B cell (primary cell): Measurements from ENCODE around the gene NUFIP1. TPM values are rescaled to one million over a fixed set of nuclear protein-coding genes. Genes with fewer than 3 reads are reported as not detected.

Experiments
- ATAC-seq: fragments of 200-7000 bp; cut with Tn5 transposase; one replicate; pipeline ENCODE4 v1.10.0; 2021; ENCODE audit warnings: low read depth, mild to moderate bottlenecking, moderate number of reproducible peaks, moderate library complexity
- CTCF ChIA-PET: fragments of 350-600 bp; sonication (Branson Sonifier 250); formaldehyde crosslinking; loops from one replicate; lab custom pipeline; 2021; ENCODE audit warnings: antibody characterized with exemption, inconsistent platforms; lab: Charles Lee
- POLR2A ChIA-PET: fragments of 350-600 bp; sonication (Branson Sonifier 250); formaldehyde crosslinking; loops from one replicate; lab custom pipeline; 2021; ENCODE audit warnings: antibody characterized with exemption; lab: Charles Lee
- DNase-seq: peaks from one replicate; pipeline ENCODE4 v3.0.0; 2013
- H2AFZ ChIP-seq: 2 replicates; pipeline ENCODE4 v1.6.1; 2012; ENCODE audit warnings: mild to moderate bottlenecking, low read depth, low read length; ENCODE audit not compliant: insufficient read depth, poor library complexity, severe bottlenecking
- H3K27ac ChIP-seq, 2 donors: 1 replicate in 1 of 2; 2 replicates in 1 of 2; pipeline ENCODE4 v1.5.1; 2012 to 2013; ENCODE audit warnings: low read length in 2 of 2, mild to moderate bottlenecking in 2 of 2, moderate library complexity in 1 of 2
- H3K27me3 ChIP-seq, 4 experiments: fragments of 200-600 bp in 1 of 4; sonication (generic) in 1 of 4; replicated peaks in 1 of 4; 1 replicate in 2 of 4; 2 replicates in 2 of 4; pipeline versions ENCODE4 v1.6.1 to v1.7.0; 2013 to 2016; ENCODE audit warnings: low read length in 3 of 4, mild to moderate bottlenecking in 2 of 4, mixed read lengths in 1 of 4, moderate library complexity in 1 of 4; ENCODE audit not compliant: insufficient read depth in 4 of 4, control insufficient read depth in 3 of 4; ENCODE audit errors: control extremely low read depth in 1 of 4
- H3K36me3 ChIP-seq, 2 experiments: replicated peaks in 1 of 2; 1 replicate in 1 of 2; 2 replicates in 1 of 2; pipeline versions ENCODE4 v1.6.1 to v1.7.1; 2013; ENCODE audit warnings: low read length in 1 of 2; ENCODE audit not compliant: insufficient read depth in 2 of 2, control insufficient read depth in 1 of 2; ENCODE audit errors: control extremely low read depth in 1 of 2, extremely low read depth in 1 of 2
- H3K4me1 ChIP-seq, 2 donors: fragments of 200-600 bp in 1 of 2; sonication (generic) in 1 of 2; 1 replicate in 1 of 2; 2 replicates in 1 of 2; pipeline versions ENCODE4 v1.5.1 to v1.6.1; 2013 to 2017; ENCODE audit warnings: low read length in 2 of 2; ENCODE audit not compliant: control insufficient read depth in 2 of 2, insufficient read depth in 2 of 2
- H3K4me2 ChIP-seq: replicated peaks from 2 replicates; pipeline ENCODE3; 2012; ENCODE audit warnings: mild to moderate bottlenecking, low read depth, low read length; ENCODE audit not compliant: poor library complexity, severe bottlenecking
- H3K4me3 ChIP-seq, 5 experiments: fragments of 200-600 bp in 1 of 5; sonication (generic) in 1 of 5; 1 replicate in 3 of 5; 2 replicates in 2 of 5; pipeline versions ENCODE4 v1.5.1 to v1.7.0; 2011 to 2016; ENCODE audit warnings: low read length in 4 of 5, mild to moderate bottlenecking in 4 of 5, low read depth in 2 of 5, control low read depth in 1 of 5, moderate library complexity in 1 of 5; ENCODE audit not compliant: insufficient read depth in 1 of 5; ENCODE audit errors: control extremely low read depth in 1 of 5, extremely low read depth in 1 of 5
- H3K79me2 ChIP-seq: fragments of 200-600 bp; sonication (generic); one replicate; pipeline ENCODE4 v1.6.0; 2016; ENCODE audit warnings: low read length; ENCODE audit not compliant: control insufficient read depth, insufficient read depth
- H3K9ac ChIP-seq: fragments of 200-600 bp; sonication (generic); 2 replicates; pipeline ENCODE4 v1.6.1; 2017; ENCODE audit warnings: mild to moderate bottlenecking, low read length, moderate library complexity
- H3K9me3 ChIP-seq, 3 donors: one replicate each; pipeline versions ENCODE4 v1.6.1 to v1.7.1; 2013; ENCODE audit warnings: low read length in 2 of 3; ENCODE audit not compliant: control insufficient read depth in 2 of 3, insufficient read depth in 1 of 3; ENCODE audit errors: control extremely low read depth in 1 of 3
- H4K20me1 ChIP-seq: 2 replicates; pipeline ENCODE4 v1.6.0; 2012; ENCODE audit warnings: mild to moderate bottlenecking, low read length; ENCODE audit not compliant: insufficient read depth, control insufficient read depth, poor library complexity, severe bottlenecking
- H3K27ac Mint-ChIP-seq: one replicate; pipeline ENCODE4 v1.8.0; 2021; ENCODE audit warnings: mixed read lengths
- H3K27me3 Mint-ChIP-seq: one replicate; pipeline ENCODE4 v1.8.0; 2021; ENCODE audit warnings: mixed read lengths
- H3K4me1 Mint-ChIP-seq: one replicate; pipeline ENCODE4 v1.8.0; 2021; ENCODE audit warnings: mixed read lengths
- H3K4me3 Mint-ChIP-seq: one replicate; pipeline ENCODE4 v1.8.0; 2021; ENCODE audit warnings: mixed read lengths
- H3K9me3 Mint-ChIP-seq: one replicate; pipeline ENCODE4 v1.8.0; 2022; ENCODE audit warnings: mixed read lengths; ENCODE audit not compliant: insufficient read depth
- EZH2 ChIP-seq: IDR thresholded peaks from 2 replicates; pipeline ENCODE4 v1.6.1; 2012; ENCODE audit warnings: borderline replicate concordance, low read depth, mild to moderate bottlenecking, moderate library complexity, low read length; ENCODE audit not compliant: insufficient read depth, poor library complexity, severe bottlenecking
- WGBS: methylation state at CpG from one replicate; pipeline ENCODE4 v1.1.5; 2013; ENCODE audit warnings: missing lambda C conversion rate; ENCODE audit not compliant: insufficient coverage; 5-methylcytosine and 5-hydroxymethylcytosine counted together
- intact Hi-C: fragments of 100-400 bp; cut with micrococcal nuclease; formaldehyde crosslinking; loops from one replicate; pipeline ENCODE4 v1.10.0; 2022
- polyA plus RNA-seq: library from polyadenylated mRNA; depleted of rRNA; stranded (reverse); fragments of >200 nt; gene quantifications from 2 replicates; pipeline ENCODE4 v1.2.3, GENCODE V29; 2012
- total RNA-seq, 2 donors: library from RNA; stranded (reverse); fragments of 120-200 nt in 1 of 2; gene quantifications; 1 replicate in 1 of 2; 2 replicates in 1 of 2; pipeline versions ENCODE4 v1.2.3 to v1.2.4, GENCODE V29; 2013 to 2022
- TF ChIP-seq, protein P1 (sequence below): fragments of 200-600 bp; IDR thresholded peaks from one replicate; pipeline ENCODE4 v1.8.0; 2022; ENCODE audit warnings: antibody characterized with exemption, mild to moderate bottlenecking

NUFIP1 gene
- total and polyA plus RNA-seq, 2 donors (not counting 1 experiment from before 2014, with no cell fraction given) = 2.2 to 4.7 TPM

GRCh38 chr13:44978328-44978727 is 10.9 kb downstream of the NUFIP1 start:
- Histone ChIP-seq H3K4me1 (peaks cover 18 to 21% of the 10 kb centered on the region in 2 donors), H3K9ac (no peak overlapping the region), H3K4me3 (no peak overlapping the region), H4K20me1 (no peaks in the 10 kb centered on the region), H3K9me3 (no peaks in the 10 kb centered on the region), H3K27me3 (no peaks in the 10 kb centered on the region), H3K4me2 (no peak overlapping the region), H3K27ac (no peak overlapping the region), H3K79me2 (peaks cover 5% of the 10 kb centered on the region), H2AFZ (no peak overlapping the region), H3K36me3 (peaks cover 3 to 24% of the 10 kb centered on the region in 2 experiments)
- ATAC-seq (no peak), DNase-seq (no peak)
- no peak overlapping the region for H3K4me3 Mint-ChIP-seq
- POLR2A ChIA-PET = no interaction called here
- no peak overlapping the region for H3K27ac Mint-ChIP-seq
- WGBS = no CpG with 5 or more reads among the region's 1 CpG
- CTCF ChIA-PET = interaction anchor here (1.3 kb wide), 1 partner anchor 495 kb away, joined by 5 read pairs; no protein-coding TSS in a partner anchor
- peaks cover 4% of the 10 kb centered on the region for H3K4me1 Mint-ChIP-seq
- no peaks in the 10 kb centered on the region for H3K9me3 Mint-ChIP-seq
- no peaks in the 10 kb centered on the region for H3K27me3 Mint-ChIP-seq
- TF ChIP-seq, protein P1, sequence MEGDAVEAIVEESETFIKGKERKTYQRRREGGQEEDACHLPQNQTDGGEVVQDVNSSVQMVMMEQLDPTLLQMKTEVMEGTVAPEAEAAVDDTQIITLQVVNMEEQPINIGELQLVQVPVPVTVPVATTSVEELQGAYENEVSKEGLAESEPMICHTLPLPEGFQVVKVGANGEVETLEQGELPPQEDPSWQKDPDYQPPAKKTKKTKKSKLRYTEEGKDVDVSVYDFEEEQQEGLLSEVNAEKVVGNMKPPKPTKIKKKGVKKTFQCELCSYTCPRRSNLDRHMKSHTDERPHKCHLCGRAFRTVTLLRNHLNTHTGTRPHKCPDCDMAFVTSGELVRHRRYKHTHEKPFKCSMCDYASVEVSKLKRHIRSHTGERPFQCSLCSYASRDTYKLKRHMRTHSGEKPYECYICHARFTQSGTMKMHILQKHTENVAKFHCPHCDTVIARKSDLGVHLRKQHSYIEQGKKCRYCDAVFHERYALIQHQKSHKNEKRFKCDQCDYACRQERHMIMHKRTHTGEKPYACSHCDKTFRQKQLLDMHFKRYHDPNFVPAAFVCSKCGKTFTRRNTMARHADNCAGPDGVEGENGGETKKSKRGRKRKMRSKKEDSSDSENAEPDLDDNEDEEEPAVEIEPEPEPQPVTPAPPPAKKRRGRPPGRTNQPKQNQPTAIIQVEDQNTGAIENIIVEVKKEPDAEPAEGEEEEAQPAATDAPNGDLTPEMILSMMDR = no peak
- TF ChIP-seq EZH2 = no peak
- intact Hi-C loops = no loop called here

DNA sequence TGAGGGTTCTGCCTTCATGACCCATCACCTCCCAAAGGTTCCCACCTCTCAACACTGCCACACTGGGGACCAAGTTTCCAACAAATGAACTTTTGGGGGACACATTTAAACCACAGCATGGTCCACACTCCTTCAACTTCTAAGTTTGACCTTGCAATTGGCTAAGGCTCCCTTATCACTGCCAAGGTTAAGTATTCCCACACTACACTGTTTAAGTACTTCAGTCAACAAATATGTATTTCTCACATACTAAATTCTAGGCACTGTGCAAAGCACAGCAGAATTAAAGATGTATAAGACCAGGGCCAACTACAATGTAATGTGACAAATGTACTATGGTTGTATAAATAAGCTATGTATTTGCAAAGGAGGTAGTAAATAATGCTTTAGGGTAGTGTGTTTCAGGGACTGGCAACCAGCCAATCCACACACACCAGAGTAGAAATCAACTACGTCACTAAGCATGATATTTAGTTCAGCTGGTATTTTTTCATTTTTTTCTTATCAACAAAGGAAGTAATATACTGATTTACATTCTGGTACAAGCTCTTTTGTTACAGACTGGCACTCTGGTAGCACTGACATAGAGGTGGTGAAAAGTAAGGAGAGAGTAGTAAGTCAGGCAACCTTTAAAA is 12.2 kb downstream of the NUFIP1 start:
- H3K9ac ChIP-seq = no peak overlapping the region
- Mint-ChIP-seq H3K9me3 (no peaks in the 10 kb centered on the region), H3K4me3 (no peak overlapping the region), H3K4me1 (peaks cover 4% of the 10 kb centered on the region), H3K27ac (no peak overlapping the region), H3K27me3 (no peaks in the 10 kb centered on the region)
- H3K79me2 ChIP-seq = no peaks in the 10 kb centered on the region
- TF ChIP-seq, protein P1 = no peak
- TF ChIP-seq EZH2 = no peak
- no peaks in the 10 kb centered on the region for H4K20me1 ChIP-seq
- H3K27ac ChIP-seq = no peak overlapping the region
- no peaks in the 10 kb centered on the region for H3K27me3 ChIP-seq
- no peaks in the 10 kb centered on the region for H3K9me3 ChIP-seq
- no CpG with 5 or more reads among the region's 1 CpG for WGBS
- no peak overlapping the region for H2AFZ ChIP-seq
- no peak overlapping the region for H3K4me2 ChIP-seq
- CTCF ChIA-PET = interaction anchor here (11.8 kb wide), 1 partner anchor 494 kb away, joined by 156 read pairs; no protein-coding TSS in a partner anchor
- ATAC-seq (no peak), DNase-seq (no peak)
- intact Hi-C loops = no loop called here
- peaks cover 3 to 24% of the 10 kb centered on the region in 2 experiments for H3K36me3 ChIP-seq
- no peak overlapping the region for H3K4me3 ChIP-seq
- H3K4me1 ChIP-seq = peaks cover 18 to 22% of the 10 kb centered on the region in 2 donors
- POLR2A ChIA-PET = no interaction called here
